ENCODE measurements around the gene TATDN3.

DNA sequence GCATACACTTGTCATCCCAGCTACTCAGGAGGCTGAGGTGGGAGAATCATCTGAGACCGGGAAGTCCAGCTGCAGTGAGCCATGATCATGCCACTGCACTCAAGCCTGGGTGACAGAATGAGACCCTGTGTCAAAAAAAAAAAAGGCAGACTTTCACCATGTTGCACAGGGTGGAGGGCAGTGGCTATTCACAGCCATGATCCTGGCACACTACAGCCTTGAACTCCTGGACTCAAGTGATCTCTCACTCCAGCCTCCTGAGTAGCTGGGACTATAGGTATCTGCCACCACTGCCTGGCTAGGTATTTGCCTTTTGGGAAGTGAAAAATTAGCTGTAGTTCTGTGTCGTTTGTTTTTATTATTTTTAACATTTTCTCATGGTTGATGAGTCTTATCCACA is 36.7 kb downstream of the TATDN3 start:
- TF ChIP-seq CTCF (conservative IDR thresholded peaks at IDR 0.05; ENCODE audit: low read depth, low read length) (no peak), EZH2 (IDR thresholded peaks at IDR 0.05; ENCODE audit: borderline replicate concordance, low read depth, low read length, poor library complexity, severe bottlenecking) (no peak)

Data from A673 (cell line).